Neutrophil (primary cell): ENCODE results near the gene KRT37.
"Not testable (repeated sequence)": the region's sequence is repeated elsewhere in the genome, so short reads cannot be mapped to it uniquely, and the experiment has no call there.

ENCODE experiments used
- H3K27ac ChIP-seq: fragments of 200-600 bp; sonication (generic); 2 replicates; pipeline ENCODE4 v1.5.1; 2016; ENCODE audit warnings: mild to moderate bottlenecking, moderate library complexity
- H3K27me3 ChIP-seq: fragments of 200-600 bp; sonication (generic); 2 replicates; pipeline ENCODE4 v1.6.0; 2016; ENCODE audit warnings: mild to moderate bottlenecking
- H3K36me3 ChIP-seq: fragments of 200-600 bp; sonication (generic); 2 replicates; pipeline ENCODE4 v1.5.1; 2017
- H3K4me1 ChIP-seq, 2 experiments: fragments of 200-600 bp in 1 of 2; sonication (generic) in 1 of 2; 1 replicate in 1 of 2; 2 replicates in 1 of 2; pipeline versions ENCODE4 v1.5.1 to v1.6.1; 2013 to 2016; ENCODE audit warnings: low read depth in 1 of 2, low read length in 1 of 2, mild to moderate bottlenecking in 1 of 2, moderate library complexity in 1 of 2; ENCODE audit not compliant: control insufficient read depth in 1 of 2, insufficient read depth in 1 of 2
- H3K4me3 ChIP-seq, 2 experiments: fragments of 200-600 bp in 1 of 2; sonication (generic) in 1 of 2; 1 replicate in 1 of 2; 2 replicates in 1 of 2; pipeline ENCODE4 v1.5.1; 2013 to 2016; ENCODE audit warnings: low read depth in 1 of 2, low read length in 1 of 2, mild to moderate bottlenecking in 1 of 2, moderate library complexity in 1 of 2
- H3K9me3 ChIP-seq: fragments of 200-600 bp; sonication (generic); 2 replicates; pipeline ENCODE4 v1.5.1; 2016
- TF ChIP-seq, protein P1 (sequence below): fragments of 200-600 bp; sonication (generic); IDR thresholded peaks from 2 replicates; pipeline ENCODE4 v1.5.1; 2016; ENCODE audit warnings: antibody characterized with exemption

The KRT37 gene

DNA sequence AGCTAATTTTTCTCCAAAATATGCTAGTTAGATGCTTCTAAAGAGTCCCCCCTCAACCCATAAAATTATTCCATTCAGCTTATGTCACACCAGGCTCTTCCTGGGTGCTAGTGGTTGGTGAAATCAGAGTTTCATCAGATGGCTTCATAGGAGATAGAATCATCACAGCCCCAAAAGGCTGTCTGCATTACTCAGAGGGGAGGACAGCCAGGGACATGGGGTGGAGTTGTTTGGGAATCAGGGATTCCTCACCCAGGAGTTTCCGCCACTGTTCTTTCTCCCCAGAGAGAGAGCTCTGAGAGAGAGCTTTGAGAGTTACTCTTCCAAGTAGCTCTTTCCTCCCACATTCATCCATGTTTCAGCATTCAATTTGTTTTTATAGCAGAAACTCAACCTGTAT lies 42.0 kb downstream of the KRT37 start:
- Histone ChIP-seq H3K27me3 (peaks cover 43% of the 10 kb centered on the region), H3K36me3 (no peaks in the 10 kb centered on the region), H3K4me1 (no peaks in the 10 kb centered on the region), H3K4me3 (no peak overlapping the region), H3K27ac (no peak overlapping the region), H3K9me3 (no peaks in the 10 kb centered on the region)
- TF ChIP-seq, protein P1, sequence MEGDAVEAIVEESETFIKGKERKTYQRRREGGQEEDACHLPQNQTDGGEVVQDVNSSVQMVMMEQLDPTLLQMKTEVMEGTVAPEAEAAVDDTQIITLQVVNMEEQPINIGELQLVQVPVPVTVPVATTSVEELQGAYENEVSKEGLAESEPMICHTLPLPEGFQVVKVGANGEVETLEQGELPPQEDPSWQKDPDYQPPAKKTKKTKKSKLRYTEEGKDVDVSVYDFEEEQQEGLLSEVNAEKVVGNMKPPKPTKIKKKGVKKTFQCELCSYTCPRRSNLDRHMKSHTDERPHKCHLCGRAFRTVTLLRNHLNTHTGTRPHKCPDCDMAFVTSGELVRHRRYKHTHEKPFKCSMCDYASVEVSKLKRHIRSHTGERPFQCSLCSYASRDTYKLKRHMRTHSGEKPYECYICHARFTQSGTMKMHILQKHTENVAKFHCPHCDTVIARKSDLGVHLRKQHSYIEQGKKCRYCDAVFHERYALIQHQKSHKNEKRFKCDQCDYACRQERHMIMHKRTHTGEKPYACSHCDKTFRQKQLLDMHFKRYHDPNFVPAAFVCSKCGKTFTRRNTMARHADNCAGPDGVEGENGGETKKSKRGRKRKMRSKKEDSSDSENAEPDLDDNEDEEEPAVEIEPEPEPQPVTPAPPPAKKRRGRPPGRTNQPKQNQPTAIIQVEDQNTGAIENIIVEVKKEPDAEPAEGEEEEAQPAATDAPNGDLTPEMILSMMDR, result no peak

DNA sequence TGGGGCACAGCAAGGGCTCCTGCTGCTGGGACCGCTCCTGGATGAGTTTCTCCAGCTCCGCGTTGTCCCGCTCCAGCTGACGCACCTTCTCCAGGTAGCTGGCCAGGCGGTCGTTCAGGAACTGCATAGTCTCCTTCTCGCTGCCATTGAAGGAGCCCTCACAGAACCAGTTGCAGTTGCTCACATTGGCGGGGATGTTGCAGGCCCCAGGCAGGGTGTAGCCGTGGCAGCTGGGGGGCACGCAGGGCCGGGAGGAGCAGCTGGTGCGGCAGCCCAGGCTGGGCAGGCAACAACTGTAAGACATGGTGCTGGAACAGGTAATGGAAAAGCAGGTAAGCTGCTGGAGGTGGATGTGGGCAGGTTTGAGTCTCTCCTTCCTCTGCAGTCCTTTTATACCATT lies 42.4 kb downstream of the KRT37 start, which contains the start of gene KRT34:
KRT34 (minus strand) TSS at position 364 of the 400 bp plus-strand sequence; CDS start at position 304, 60 bp downstream.
- not testable (repeated sequence) for H3K27ac ChIP-seq, H3K4me1 ChIP-seq, H3K4me3 ChIP-seq, H3K9me3 ChIP-seq, H3K36me3 ChIP-seq
- H3K27me3 ChIP-seq, result peaks cover 48% of the 10 kb centered on the region

GRCh38 chr17:41380091-41380490 lies 44.3 kb downstream of the KRT37 start:
- not testable (repeated sequence) for H3K4me1 ChIP-seq, H3K27ac ChIP-seq, H3K4me3 ChIP-seq

DNA sequence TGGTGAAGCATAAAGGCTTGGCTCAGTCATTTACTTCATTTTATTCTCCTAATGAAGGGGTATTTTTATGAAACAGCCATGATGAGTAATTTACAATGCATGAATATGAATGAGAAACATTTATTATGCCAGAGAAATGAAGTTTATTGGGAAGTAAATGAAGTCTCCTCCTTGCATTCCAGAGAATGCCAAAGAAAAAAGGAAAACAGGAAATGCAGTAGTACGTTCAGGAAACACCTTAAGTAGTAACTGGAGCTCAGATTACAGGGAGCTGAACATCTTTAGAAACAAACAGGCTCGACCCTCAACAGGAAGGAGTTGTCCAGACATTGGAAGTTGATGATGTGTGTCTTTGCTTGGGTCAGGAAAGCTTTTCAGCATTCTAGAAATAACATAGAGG lies 46.8 kb downstream of the KRT37 start:
- Histone ChIP-seq H3K27ac (no peak overlapping the region), H3K27me3 (peaks cover 74% of the 10 kb centered on the region), H3K36me3 (no peaks in the 10 kb centered on the region), H3K9me3 (no peaks in the 10 kb centered on the region), H3K4me3 (no peak overlapping the region), H3K4me1 (no peaks in the 10 kb centered on the region)
- TF ChIP-seq, protein P1, result no peak

More at GRCh38 chr17:41380091-41380490, 44.3 kb downstream of the KRT37 start:
- H3K36me3 ChIP-seq, H3K9me3 ChIP-seq: not testable (repeated sequence)
- H3K27me3 ChIP-seq, result peaks cover 53% of the 10 kb centered on the region
